GM12878 (cell line): ENCODE results near the gene RAB28.

Experiments
- CBFB ChIP-seq: IDR thresholded peaks from 2 replicates; pipeline ENCODE4 v1.6.1; 2016; ENCODE audit warnings: antibody characterized with exemption, low read depth
- CHD2 ChIP-seq: IDR thresholded peaks from 2 replicates; pipeline ENCODE4 v1.6.1; 2011; ENCODE audit warnings: low read depth, low read length, improper control_type of control experiment, borderline replicate concordance
- HDAC2 ChIP-seq: fragments of 200-600 bp; sonication (generic); IDR thresholded peaks from 2 replicates; pipeline ENCODE4 v1.6.1; 2017
- HDGF ChIP-seq: fragments of 450-650 bp; IDR thresholded peaks from 2 replicates; pipeline ENCODE4 v1.6.1; 2016; ENCODE audit warnings: antibody characterized with exemption
- SPI1 ChIP-seq: IDR thresholded peaks from 2 replicates; pipeline ENCODE4 v1.6.1; 2011; ENCODE audit warnings: low read depth, mild to moderate bottlenecking, low read length, moderate library complexity, borderline replicate concordance; ENCODE audit not compliant: insufficient read depth
- TAF1 ChIP-seq: IDR thresholded peaks from 2 replicates; pipeline ENCODE4 v1.6.1; 2011; ENCODE audit warnings: mild to moderate bottlenecking, low read depth, low read length, borderline replicate concordance
- TARDBP ChIP-seq: IDR thresholded peaks from 2 replicates; pipeline ENCODE4 v1.6.1; 2016; ENCODE audit warnings: borderline replicate concordance
- ZNF274 ChIP-seq: IDR thresholded peaks from one replicate; pipeline ENCODE4 v1.8.0; 2011; ENCODE audit not compliant: insufficient read length, insufficient read depth
- TF ChIP-seq, protein P1 (sequence below), 3 experiments: IDR thresholded peaks in 2 of 3; conservative IDR thresholded peaks in 1 of 3; 2 replicates each; pipeline ENCODE4 v1.5.1; 2011; ENCODE audit warnings: low read depth in 3 of 3, low read length in 3 of 3, mild to moderate bottlenecking in 3 of 3, control low read depth in 2 of 3, moderate library complexity in 2 of 3, inconsistent platforms in 1 of 3, mixed read lengths in 1 of 3; ENCODE audit not compliant: control insufficient read depth in 2 of 3, insufficient read depth in 1 of 3; ENCODE audit errors: extremely low read depth in 1 of 3
- TF ChIP-seq, protein P2 (sequence below): IDR thresholded peaks from 2 replicates; pipeline ENCODE4 v1.6.1; 2012; ENCODE audit warnings: mild to moderate bottlenecking, low read depth, low read length

DNA sequence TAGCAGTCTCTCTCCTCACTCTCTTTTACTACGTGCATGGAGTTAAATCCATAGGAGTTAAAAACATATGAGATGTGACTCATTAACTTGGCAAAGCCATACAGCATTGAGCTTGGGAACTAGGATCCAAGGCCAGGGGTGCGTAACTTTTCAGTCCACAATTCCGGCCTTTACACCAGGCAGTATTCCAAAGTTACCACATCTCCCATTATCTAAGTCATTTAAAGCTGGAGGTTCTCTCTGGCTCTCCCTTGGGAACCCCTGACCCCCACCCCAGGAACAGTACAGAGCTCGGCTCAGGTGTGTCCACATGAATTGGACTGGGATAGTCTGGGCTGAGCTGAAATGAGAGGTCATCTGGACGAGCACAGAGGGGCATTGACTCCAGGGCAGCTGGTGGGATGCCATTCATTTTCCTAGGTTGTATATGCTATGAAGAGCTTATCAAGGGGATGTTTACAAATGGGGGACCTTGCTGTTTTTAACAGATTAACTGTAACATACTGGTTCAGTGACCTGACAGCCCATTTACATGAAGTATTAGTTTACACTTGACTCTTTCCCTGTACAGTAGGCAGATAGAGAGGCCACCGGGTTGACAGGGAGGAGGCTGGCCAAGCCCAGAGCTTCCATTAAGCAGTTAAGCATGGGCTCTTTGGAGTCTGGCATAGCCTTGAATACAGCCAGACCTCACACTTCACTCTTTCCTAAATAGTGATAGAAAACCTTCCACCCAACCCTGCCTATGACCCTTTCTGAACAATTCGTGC, 128.8 kb downstream of the RAB28 start:
- TF ChIP-seq, protein P1, sequence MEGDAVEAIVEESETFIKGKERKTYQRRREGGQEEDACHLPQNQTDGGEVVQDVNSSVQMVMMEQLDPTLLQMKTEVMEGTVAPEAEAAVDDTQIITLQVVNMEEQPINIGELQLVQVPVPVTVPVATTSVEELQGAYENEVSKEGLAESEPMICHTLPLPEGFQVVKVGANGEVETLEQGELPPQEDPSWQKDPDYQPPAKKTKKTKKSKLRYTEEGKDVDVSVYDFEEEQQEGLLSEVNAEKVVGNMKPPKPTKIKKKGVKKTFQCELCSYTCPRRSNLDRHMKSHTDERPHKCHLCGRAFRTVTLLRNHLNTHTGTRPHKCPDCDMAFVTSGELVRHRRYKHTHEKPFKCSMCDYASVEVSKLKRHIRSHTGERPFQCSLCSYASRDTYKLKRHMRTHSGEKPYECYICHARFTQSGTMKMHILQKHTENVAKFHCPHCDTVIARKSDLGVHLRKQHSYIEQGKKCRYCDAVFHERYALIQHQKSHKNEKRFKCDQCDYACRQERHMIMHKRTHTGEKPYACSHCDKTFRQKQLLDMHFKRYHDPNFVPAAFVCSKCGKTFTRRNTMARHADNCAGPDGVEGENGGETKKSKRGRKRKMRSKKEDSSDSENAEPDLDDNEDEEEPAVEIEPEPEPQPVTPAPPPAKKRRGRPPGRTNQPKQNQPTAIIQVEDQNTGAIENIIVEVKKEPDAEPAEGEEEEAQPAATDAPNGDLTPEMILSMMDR (IDR thresholded peaks at IDR 0.05 in 2 of 3, conservative IDR thresholded peaks at IDR 0.05 in 1 of 3; ENCODE audit: control insufficient read depth in 2 of 3, extremely low read depth in 1 of 3, insufficient read depth in 1 of 3, low read depth in 3 of 3, low read length in 3 of 3): no peak
- TF ChIP-seq TAF1 (no peak), CHD2 (no peak), CBFB (no peak), SPI1 (no peak), HDGF (no peak), TARDBP (no peak), ZNF274 (no peak), HDAC2 (no peak)
- TF ChIP-seq, protein P2, sequence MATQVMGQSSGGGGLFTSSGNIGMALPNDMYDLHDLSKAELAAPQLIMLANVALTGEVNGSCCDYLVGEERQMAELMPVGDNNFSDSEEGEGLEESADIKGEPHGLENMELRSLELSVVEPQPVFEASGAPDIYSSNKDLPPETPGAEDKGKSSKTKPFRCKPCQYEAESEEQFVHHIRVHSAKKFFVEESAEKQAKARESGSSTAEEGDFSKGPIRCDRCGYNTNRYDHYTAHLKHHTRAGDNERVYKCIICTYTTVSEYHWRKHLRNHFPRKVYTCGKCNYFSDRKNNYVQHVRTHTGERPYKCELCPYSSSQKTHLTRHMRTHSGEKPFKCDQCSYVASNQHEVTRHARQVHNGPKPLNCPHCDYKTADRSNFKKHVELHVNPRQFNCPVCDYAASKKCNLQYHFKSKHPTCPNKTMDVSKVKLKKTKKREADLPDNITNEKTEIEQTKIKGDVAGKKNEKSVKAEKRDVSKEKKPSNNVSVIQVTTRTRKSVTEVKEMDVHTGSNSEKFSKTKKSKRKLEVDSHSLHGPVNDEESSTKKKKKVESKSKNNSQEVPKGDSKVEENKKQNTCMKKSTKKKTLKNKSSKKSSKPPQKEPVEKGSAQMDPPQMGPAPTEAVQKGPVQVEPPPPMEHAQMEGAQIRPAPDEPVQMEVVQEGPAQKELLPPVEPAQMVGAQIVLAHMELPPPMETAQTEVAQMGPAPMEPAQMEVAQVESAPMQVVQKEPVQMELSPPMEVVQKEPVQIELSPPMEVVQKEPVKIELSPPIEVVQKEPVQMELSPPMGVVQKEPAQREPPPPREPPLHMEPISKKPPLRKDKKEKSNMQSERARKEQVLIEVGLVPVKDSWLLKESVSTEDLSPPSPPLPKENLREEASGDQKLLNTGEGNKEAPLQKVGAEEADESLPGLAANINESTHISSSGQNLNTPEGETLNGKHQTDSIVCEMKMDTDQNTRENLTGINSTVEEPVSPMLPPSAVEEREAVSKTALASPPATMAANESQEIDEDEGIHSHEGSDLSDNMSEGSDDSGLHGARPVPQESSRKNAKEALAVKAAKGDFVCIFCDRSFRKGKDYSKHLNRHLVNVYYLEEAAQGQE: no peak
